Fibroblast of skin of abdomen (primary cell): ENCODE measurements around the gene TUBB2B.
A peak's percentile ranks its signal among the peaks of the same experiment; 100 is the strongest.
"Not testable (repeated sequence)": the region's sequence is repeated elsewhere in the genome, so short reads cannot be mapped to it uniquely, and the experiment has no call there.

Experiments used
- DNase-seq: peaks from one replicate; pipeline ENCODE4 v3.0.0-alpha.2; 2013

TUBB2B gene

DNA sequence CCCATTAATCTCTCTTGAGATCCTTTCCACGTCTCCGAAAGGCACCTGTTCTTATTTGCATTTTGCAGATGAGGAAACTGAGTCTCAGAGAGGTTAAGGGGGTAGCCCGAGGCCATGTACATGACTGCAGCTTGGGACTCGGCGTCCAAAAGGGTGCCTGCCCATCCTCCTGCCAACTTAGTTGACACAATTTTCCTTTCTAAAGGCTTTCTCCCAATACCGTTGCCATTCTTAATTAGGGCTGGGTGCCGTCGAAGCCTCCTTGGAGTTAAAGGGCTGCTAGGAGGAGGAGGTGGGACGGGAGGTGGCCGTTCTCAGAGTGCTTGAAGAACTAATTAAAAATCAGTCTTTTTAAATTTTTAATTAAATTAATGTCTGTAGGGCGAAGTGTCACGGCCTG lies 30.7 kb upstream of the TUBB2B start:
- no peak for DNase-seq

- DNase-seq, result no peak
These were observed 26.1 kb upstream of the TUBB2B start for GRCh38 chr6:3253597-3253961.

DNA sequence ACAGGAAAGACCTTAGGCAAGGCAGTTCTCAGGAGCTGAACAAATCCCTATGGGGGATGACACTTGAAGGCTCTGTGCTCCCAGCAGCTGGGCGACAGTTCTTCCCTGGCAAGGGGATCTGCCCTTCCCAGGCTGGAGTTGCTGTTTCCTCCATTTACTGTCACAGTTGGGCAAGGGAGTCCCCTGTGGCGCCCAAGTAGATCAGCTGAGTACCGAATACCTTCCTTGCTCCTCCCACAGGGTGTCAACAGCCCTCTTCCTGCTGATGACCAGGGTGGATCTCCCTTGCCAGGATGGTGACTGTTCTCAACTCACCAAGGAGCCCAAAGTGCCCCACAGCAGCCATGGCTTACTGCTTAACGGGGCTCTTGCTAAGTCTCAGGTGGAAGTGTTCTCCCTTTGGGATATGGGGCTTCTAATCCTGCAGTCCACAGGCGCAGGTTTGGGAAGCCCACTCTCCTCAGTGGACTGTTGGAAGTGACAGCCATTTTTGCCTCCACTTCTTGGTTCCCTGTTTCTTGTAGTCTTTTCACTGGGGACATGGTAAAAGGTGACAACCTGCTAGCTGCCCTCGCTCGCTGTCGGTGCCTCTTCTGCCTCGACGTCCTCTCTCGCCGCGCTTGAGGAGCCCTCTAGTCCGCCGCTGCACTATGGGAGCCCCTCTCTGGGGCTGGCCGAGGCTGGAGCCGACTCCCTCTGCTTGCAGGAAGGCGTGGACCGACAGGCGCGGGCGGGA lies 25.6 kb upstream of the TUBB2B start:
- no peak for DNase-seq

- DNase-seq, result no peak
These were observed 24.9 kb upstream of the TUBB2B start for GRCh38 chr6:3252369-3252768.

DNA sequence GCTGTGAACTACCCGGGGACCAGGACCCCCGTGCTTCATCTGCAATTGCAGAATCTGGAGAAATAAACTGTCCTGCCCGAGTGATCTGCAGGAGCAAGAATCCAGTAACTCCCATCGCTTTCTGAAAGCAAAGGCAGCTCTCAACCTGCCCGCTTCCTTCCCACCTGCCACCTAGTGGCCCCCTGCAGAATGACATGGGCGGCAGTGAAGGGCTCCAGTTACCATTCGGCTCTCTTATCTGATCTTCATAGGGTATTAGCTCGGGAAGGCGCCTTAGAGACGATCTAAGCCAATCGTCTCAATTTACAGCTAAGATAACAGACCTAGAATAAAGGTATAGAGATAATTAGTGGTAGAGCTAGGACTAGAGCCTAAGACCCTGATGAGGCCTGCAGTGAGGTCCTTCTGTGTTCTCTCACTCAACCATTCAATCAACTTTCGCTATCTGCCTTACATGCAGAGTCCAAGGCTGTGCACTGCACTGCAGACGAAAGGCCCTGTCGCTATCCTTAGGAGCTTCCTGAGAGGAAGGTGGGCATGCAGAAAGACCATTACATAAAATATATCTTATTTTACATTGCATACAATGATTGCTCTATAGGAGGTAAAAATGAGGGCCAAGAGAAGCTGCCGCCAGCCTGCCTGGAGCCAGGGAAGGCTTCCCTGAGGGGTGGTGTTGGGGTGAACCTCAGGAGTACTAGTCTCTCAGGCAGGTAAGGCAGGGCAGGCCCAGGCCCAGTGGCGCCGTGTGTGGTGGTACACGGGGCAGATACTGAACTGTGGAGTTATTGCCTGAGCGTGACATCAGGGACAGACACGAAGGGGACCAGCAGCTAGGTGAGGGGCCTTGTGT lies 24.2 kb upstream of the TUBB2B start:
- DNase-seq, result peak; percentile 76

DNA sequence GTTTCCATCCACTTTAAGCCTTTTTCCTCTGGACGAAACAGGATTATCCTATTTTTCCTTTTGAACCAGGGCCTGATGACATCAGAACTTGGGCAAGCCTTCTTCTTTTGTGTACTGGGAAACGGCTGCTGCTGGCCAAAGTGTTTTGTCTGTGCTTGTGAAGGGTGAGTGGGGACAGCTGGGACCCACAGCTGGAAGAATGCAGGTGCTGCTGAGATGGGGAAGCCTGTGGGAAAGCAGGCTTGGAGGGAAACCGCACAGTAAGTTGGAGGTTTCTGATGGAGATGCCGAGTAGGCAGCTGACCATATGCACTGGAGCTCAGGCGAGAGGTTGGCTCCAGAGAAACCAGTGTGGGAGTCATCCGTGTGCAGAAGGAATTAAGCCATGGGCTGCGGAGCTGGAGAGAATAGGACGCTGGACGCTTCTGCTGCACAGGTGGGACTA lies 22.8 kb upstream of the TUBB2B start:
- no peak for DNase-seq

- DNase-seq, result no peak
These were observed 22.4 kb upstream of the TUBB2B start for GRCh38 chr6:3249821-3250220.

- DNase-seq, result peak; percentile 96
These were observed 20.0 kb upstream of the TUBB2B start for GRCh38 chr6:3247255-3248146.

DNA sequence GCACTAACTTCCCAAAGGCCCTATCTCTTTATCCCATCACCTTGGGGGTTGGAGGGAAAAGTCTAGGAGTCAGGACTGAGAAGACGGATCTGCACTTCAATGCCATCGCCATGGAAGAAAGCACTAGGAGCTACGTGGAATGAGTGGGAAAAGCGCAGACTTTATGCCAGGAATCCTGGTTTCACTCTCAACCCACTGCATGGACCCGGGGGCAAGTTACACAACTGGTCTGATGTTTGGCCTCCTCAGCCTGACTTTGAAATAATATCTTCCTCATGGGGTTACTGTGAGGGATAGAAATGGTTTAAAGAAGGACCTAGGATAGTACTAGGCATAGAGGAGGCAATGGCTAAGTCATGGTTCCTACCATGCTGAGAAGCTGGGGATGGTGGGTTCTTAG lies 17.8 kb upstream of the TUBB2B start:
- no peak for DNase-seq

GRCh38 chr6:3244832-3245161 lies 17.3 kb upstream of the TUBB2B start:
- not testable (repeated sequence) for DNase-seq

- no peak for DNase-seq
These were observed 16.8 kb upstream of the TUBB2B start for GRCh38 chr6:3244003-3244831.

DNA sequence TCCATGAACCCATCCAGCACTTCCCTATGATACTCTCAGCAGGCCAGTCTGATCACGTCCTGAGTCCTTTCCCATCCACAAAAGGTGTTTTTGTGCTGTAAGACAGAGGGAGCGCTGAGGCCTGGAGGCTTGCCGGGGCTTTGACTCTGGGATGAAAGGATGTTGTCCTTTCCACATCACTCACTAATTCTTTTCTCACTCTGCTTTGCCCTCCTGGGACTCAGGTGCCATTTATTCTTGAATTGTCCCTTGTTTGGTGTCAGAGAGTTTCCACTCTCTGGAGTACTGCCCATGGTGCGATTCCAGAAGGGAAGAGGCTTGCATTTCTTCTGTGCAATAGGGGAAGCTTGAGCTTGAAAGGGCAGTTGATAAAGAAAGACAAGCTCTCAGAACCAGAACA lies 15.3 kb upstream of the TUBB2B start:
- DNase-seq, result no peak

DNA sequence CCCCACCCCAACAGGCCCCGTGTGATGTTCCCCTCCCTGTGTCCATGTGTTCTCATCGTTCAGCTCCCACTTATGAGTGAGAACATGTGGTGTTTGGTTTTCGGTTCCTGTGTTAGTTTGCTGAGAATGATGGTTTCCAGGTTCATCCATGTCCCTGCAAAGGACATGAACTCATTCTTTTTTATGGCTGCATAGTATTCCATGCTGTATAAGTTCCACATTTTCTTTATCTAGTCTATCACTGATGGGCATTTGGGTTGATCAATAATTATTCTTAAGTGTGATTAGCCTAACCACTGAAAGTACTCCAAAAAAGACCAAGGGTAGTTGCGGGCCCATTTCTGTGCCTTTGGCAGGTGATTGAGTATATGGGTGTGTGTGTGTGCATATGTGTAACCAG lies 14.3 kb upstream of the TUBB2B start:
- DNase-seq, result not testable (repeated sequence)

DNA sequence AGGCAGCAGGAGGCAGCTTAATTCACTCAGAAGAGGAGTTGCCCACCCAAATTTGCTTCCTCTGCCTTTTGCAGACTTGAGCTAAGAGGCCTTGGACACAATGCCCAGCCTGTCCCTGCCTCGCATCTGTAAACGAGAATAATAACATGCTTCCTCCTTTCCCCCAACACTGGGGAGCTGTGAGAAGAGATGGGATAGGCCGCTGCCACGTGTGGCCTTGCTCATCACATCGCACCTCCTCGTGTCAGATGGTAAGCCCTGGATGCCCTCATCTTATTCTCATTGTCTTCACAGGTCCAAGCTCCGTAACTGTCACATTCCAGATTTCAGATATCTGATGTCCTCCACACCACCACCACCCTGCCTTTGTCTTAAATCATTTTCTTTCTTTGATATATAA lies 13.1 kb upstream of the TUBB2B start:
- no peak for DNase-seq

DNA sequence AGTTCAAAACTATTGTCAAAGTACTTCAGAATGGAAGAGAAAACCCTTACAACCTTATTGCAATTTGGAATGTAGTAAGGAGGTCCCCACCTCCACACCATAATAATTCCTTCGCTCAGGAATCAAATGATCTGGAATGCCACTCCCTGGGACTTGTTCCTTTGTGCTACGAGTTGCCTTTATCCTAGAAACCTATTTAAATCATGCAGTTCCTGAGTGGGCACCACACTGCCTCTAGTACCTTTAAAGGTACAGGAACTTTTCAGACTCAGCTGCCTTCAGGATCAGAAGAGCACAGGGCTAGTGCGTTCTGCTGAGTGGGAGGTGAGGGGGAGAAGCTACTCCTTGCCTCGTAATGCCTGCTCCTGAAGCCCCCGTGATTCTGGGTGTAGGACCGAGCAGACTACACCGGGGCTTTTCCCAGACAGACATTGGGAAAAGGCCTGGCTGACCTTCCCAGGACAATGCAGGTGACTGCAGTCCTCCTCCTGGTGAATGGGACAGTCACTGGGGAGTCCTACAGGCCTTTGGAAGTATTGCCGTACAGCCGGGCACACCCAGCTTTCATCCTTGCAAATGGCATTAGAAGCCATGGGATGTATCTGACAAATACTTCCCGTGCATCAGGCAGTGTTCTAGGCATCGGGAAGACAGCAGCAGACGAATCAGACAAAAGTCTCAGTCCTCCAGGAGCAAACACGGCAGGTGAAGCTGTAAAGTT lies 11.8 kb upstream of the TUBB2B start:
- DNase-seq, result no peak

- DNase-seq, result no peak
These were observed 10.6 kb upstream of the TUBB2B start for GRCh38 chr6:3237761-3238662.

DNA sequence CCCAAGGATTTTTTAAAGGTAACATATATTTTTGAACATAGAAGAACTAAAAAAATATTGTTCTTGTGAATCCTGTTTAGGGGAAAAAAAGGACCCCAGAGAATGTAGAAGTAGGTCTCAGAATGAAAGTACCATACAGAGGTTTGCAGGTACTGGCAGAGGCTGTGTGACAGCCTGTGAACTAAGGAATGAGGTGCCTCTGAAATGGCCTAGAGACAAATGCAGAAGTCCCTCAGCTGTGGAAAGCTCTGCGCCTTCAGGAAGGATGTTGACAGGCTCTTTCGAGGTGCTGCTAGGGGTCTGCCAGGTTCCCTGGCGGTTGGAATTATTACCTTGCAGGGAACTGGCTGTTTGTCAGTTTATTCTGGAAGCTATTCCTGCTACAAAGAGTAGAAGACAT lies 8.6 kb upstream of the TUBB2B start:
- no peak for DNase-seq

DNA sequence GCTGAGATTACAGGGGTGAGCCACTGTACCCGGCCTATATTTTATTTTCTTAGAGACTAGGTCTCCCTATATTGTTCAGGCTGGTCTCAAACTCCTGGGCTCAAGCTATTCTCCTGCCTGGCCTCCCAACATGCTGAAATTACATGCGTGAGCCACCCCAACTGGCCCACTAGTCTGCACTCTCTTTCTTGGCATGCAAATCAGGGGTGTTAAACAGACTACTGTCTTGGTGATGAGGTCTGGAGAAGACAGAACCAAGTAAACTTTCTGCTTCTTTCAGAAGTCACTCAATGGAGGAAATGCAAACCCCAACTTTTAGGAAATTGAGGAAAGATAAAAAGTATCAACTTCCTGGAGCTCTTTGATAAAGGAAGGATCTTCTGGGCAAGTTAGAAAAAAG lies 8.0 kb upstream of the TUBB2B start:
- no peak for DNase-seq

DNA sequence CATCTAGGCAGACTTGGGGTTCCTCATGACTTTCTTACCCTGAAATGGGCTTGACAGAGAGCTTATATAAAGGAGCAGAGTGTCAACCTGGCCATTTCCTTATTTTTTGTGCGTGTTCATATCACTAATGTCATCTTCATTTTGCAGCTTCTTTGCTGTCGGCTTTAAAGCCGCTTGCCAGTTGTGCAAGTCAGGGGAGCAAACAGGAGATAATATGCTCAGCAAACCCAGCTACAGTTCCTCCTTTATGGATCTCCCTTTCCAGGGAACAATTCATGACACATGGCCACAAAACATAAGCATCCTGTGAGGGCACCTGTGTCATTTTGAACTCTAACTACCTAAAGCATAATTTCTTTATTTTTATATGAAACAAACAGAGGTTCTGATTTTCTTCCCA lies 6.5 kb upstream of the TUBB2B start:
- no peak for DNase-seq

DNA sequence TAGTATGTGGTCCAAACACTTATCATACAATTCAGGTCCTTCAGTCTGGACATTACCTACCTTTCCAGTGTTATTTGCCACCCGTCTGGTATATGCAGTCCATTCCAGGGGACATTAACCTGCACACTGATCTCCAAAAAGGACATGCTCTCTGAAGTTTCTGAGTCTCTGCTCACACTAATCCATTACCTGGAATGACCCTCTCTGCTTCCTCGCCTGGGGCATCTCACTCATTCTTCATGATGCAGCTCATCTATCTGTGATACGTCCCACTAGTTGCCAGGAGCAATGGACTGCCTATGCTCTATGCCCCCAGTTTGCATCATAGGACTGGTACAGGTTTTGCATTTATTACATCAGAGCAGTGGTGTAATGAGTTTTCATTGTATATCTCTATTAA lies 5.9 kb upstream of the TUBB2B start:
- DNase-seq, result no peak
